Measurements from ENCODE around the gene DKC1. TPM values are rescaled to one million over a fixed set of nuclear protein-coding genes. Genes with fewer than 3 reads are reported as not detected.

The DKC1 gene
- total RNA-seq (2014; rRNA removed; shearing (Covaris generic)) = 63.9 and 71.2 TPM in 2 replicates

DNA sequence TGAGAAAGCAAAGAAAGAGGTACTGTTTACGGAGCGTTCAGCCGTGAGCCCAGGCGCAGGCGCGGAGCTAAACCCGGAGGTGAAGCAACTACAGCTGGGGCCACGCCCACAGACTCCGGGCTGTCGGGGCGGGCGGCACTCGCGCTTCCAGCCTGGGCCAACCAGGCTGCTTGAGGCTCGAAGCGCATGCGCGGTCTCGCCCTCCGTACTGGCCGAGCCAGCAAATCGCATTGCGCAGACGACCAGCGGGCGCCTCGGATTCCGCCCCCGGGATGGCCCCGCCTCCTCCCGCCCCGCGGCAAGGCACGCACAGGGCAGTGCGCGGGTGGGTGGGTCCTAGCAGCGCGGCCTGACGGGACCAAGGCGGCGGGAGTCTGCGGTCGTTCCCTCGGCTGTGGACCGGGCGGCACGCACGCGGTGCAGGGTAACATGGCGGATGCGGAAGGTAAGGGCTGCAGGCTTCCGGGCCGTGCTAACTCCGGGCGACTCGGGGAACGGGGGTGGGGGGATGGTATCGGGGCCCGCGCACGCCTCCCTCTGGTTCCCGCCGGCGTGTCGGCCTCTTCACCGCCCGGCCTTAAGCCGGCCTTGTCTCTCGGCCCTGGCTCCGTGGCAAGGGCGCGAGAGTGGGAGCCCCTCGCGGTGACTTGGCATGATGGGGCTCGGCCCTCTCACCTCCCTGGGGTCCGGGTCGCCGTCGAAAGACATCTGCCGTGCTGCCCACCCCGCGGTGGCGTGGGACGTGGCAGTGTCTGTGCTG is at the start of gene DKC1:
Gene DKC1 (plus strand): TSS at position 328 of the 760 bp plus-strand sequence. CDS start 102 bp downstream, at position 430.
- peak; percentile 97 for DNase-seq (ENCODE audit: low read depth)

DNA sequence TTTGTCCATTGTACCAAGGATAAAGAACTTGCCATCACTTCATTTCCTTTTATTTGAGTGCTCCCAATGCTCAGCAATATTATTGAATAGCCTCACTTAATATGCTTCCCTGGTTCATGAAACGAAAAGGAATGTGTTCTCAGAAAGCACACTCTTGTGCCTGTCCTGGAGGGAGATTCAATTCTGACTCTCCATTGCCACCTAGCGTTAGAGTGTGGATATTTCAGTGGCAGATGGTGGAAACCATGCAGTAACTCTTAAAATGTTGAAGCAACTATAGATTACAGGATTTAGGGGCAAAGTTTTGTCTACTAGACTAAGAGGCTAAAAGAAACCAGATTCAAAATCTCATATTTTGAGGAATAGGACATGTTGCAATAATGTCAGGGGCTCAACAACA is 47.7 kb upstream of the DKC1 start:
- DNase-seq (ENCODE audit: low read depth) = peak; percentile 66

GRCh38 chrX:154715825-154716224 is 46.8 kb upstream of the DKC1 start:
- no peak for DNase-seq (ENCODE audit: low read depth)

DNA sequence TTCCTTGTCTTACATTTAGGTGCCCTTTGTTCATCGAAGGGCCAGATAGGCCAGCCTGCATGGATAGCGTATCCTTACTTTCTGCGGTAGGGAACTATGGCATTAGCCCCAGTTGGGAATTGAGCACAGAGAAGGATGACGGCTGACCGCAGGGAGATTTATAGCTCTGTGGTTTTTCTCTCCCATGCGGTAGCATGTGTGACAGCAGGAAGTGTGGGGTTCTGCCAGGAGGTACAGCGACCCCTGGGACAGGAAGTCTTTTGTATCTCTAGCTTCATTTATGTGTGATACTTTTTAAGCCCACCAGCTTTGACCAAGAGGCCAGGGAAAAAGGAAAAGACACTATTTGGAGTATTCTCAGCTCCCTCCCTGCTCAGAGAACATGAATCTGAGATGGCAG is 44.8 kb upstream of the DKC1 start:
- DNase-seq (ENCODE audit: low read depth) = peak; percentile 95

DNA sequence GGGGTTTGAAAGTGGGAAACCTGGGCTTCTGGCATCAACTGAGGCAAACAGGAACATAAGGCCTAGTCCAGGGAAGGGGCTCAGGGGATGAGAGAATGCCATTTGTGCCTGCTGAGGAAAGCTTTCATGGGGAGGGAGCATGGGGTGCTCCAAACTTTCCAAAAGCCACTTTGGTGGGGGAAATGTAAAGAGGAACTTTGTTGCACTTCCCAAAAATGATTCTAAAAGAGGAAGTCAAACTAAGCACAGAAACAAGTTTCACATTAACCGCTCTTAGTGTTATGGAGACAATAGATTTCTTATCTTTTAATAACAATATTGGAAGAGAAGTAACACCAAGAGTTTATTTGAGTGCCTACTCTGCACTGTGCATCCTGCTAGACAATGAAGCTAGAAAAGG is 44.0 kb upstream of the DKC1 start:
- DNase-seq (ENCODE audit: low read depth) = no peak

- DNase-seq (ENCODE audit: low read depth) = peak; percentile 91
These were observed 43.5 kb upstream of the DKC1 start for GRCh38 chrX:154719132-154719675.

- no peak for DNase-seq (ENCODE audit: low read depth)
These were observed 42.6 kb upstream of the DKC1 start for GRCh38 chrX:154720067-154720466.

DNA sequence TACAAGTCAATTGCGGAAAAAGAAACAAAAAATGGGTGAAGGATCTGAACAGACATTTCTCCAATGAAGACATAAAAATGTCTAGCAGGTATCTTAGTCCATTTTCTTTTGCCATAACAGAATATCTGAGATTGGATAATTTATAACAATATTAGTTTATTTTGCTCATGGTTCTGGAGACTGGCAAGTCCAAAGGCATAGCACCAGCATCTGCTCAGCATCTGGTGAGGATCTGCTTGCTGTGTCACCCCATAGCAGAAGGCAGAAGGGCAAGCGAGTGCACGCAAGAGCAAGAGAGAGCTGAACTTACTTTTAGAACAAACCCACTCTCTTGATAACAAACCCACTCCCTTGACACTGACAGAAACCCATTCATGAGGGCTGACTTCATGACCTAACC is 41.5 kb upstream of the DKC1 start:
- DNase-seq (ENCODE audit: low read depth) = no peak

- DNase-seq (ENCODE audit: low read depth) = peak; percentile 30
These were observed 37.5 kb upstream of the DKC1 start for GRCh38 chrX:154724993-154725756.

GRCh38 chrX:154727418-154727817 is 35.2 kb upstream of the DKC1 start:
- DNase-seq (ENCODE audit: low read depth) = no peak

DNA sequence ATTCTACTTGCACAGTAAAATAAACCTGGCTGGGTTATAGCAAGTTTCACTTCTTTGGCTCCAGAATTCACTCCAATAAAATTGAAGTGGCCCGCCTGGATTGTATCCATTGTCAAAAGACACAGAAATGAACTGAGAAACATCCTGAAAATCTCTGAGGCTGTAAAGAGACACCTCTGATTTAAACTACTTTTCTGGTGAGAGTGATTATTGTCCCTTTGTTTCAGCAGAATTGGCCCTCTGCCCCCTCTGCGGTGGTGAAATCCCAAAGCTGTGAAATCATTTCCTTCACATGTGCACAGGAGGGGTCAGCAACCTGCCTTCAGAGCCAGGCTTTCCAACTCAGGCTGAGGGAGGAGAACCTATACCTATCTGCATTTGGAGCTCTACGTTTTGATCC is 34.8 kb upstream of the DKC1 start:
- DNase-seq (ENCODE audit: low read depth) = peak; percentile 90

- no peak for DNase-seq (ENCODE audit: low read depth)
These were observed 34.1 kb upstream of the DKC1 start for GRCh38 chrX:154728431-154729190.

DNA sequence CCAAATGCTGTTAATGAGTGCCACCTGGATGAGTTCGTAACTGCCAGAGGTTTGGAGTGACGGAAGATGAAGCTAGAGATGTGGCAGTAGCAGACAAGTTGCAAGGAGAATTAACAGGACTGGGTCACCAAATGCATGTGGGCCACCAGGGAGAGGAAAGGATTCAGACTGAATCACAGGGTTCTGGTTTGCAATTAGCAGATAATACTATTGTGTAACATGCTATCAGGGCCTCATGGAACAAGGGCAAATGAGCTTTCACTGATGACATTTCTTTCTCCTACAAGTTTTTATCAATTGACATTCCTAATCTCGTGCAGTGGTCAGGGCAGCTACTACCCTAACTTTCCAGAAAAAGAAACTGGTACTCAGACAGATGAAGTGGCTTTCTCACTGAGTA is 33.2 kb upstream of the DKC1 start:
- DNase-seq (ENCODE audit: low read depth) = peak; percentile 25

GRCh38 chrX:154730253-154730891 is 32.3 kb upstream of the DKC1 start:
- DNase-seq (ENCODE audit: low read depth) = peak; percentile 95

- no peak for DNase-seq (ENCODE audit: low read depth)
These were observed 31.5 kb upstream of the DKC1 start for GRCh38 chrX:154731184-154731583.

DNA sequence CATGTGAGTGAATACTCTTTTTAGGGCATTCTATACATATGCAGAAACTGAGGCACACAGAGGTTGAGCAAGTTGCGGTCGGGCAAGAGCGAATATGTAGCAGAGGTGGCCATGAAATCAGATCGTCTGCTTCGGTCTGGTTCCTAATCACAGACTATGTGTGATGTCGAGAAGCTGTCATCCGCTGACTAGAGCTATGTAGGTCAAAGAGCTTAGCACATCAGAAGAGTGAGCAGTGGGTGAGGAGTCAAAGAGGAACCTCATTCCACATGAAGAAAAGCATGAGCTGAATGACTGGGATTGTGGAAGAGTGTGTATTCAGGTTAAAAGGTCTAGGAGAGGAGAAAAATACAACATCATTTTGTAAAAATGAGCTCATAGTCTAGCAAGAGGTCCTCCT is 30.8 kb upstream of the DKC1 start:
- peak; percentile 17 for DNase-seq (ENCODE audit: low read depth)

DNA sequence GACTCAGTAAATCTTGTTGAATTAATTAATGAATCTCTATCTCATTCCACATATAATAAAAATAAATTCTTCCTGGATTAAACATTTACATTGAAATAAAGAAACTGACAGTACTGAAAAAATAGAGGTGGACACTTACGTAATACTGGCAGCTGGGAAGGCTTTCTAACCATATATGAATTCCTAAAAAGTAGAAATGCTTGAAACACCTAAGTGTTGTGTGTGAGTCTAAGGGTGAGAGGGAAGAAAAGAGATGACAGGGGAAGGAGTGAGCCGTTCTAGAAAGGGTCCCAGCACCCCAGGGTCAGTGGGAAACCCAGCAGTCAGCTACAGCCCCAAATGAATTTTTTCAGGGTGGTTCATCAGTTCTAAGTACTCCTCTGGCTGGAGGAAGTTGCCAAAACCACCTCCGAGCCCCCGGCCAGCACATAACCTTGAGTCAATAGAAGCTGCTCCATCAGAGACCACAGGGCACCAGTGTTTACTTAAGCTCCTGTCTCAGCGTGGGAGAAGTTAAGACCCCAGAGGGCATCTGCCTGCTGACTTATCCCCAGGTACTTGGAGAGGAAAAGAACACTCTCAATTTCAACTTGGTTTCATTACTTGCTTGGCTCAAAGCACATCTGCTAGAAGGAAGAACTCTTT is 30.1 kb upstream of the DKC1 start:
- DNase-seq (ENCODE audit: low read depth) = peak; percentile 94

GRCh38 chrX:154733066-154733425 is 29.6 kb upstream of the DKC1 start:
- no peak for DNase-seq (ENCODE audit: low read depth)

DNA sequence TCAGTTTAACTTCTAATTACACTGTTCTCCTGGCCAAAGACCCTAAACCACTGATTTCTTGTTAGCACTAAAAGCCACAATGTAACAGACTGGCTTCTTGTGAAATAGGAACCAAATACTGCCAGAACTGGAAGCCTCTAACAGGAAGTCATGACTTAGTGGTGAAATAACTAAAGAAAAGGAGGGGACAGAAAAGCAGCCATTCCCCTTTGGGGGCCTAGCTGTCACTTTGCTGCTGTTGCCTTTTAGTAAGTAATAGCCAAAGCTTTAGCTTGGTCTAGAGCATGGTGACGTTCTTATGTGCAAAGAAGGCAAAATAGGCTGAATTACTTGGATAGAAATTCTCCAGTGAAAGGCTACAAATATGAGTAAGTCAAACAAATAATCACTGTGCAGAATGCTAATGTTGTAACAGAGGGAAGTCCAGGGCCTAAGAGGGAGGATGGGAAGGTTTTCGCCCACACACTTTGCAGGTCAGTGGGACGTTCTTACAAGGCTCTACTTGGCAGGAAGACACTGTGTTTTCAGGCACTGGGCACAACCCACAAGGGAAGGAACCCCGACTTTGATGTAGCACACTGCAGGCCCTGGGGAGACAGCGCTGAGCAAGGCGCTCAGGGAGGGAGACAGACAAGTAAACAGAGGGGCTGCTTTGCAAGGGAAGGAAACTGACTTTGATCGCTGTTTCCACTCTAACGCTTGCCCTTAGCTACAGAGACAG is 28.4 kb upstream of the DKC1 start:
- DNase-seq (ENCODE audit: low read depth) = peak; percentile 46

DNA sequence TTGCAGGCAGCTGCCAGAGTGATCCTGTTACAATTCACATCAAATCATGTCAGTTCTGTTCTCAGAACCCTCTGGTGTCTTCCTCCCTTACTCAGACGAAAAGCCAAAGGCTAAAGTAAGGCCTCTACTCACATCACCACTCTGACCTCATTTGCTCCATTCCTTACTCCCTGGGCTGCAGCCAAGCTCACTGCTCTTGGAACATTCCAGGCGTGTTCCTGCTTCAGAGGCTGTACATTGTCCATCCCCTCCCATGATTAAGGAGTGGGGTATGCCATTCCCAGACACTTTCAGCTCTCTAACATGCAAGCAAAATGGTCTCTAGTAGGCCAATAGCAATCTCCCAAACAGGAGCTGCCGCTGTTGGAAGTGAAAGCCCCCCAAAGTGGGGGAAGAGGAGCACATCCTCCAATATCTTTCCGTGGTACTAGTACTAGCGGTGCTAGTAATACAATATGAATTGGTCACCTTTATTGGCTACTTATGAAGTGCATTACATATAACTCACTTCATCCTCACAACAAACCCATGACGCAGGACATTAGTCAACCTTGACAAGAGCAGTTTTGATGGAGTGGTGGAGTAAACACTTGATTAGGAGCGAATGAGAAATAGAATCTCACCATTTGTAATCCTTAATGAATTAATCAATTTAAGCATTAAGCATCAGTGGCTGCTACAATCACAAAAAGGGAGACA is 26.8 kb upstream of the DKC1 start:
- DNase-seq (ENCODE audit: low read depth) = peak; percentile 76
